Occipital lobe (tissue), 2 donors: ENCODE results near the gene HENMT1. TPM values are rescaled to one million over a fixed set of nuclear protein-coding genes. Genes with fewer than 3 reads are reported as not detected.

Experiments
- DNase-seq: peaks from one replicate; lab custom pipeline; 2025; lab: John Stamatoyannopoulos, UW
- total RNA-seq: library from RNA; depleted of rRNA; stranded (reverse); fragments of >200 nt; gene quantifications from one replicate; pipeline ENCODE4 v1.2.3, GENCODE V29; 2014

The HENMT1 gene
- total RNA-seq, 1 donor from 2014 or later = 28.1 TPM

DNA sequence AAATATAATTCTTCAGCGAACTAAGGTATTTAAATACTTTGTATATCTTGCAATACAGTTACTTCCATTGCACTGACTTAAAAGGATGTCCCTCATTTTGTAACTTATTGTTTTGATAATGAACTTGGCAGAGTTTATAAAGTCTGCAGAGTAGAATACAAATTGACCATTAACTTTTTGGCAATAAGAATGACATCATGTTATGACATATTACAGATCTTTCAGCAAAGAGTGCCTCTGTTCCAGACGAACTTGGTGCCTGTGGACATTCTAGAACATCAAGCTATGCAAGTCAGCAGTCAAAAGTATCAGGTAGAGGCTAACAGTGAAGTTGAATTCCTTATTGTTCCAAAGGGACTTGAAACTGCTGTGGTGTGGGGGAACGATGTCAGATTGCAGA, 32.9 kb downstream of the HENMT1 start:
- DNase-seq = no peak

DNA sequence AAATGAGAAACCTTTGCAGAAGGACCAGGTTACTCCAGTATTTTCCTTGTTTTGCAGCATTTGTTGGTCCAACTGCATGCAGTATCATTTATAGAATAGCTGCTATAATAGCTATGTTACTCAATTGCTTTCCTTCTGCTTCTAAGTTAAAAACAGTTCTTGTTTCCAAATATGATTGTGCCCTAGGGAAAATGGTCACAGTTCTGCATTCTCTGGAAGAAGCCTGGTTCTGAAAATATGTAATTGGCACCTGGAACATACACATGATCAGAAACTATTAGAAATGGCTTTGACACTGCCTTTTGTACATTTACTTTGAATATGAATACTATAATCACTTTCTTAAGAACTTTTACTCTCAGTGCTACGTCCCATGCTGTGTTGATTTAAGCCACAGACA, 33.6 kb downstream of the HENMT1 start:
- no peak for DNase-seq

DNA sequence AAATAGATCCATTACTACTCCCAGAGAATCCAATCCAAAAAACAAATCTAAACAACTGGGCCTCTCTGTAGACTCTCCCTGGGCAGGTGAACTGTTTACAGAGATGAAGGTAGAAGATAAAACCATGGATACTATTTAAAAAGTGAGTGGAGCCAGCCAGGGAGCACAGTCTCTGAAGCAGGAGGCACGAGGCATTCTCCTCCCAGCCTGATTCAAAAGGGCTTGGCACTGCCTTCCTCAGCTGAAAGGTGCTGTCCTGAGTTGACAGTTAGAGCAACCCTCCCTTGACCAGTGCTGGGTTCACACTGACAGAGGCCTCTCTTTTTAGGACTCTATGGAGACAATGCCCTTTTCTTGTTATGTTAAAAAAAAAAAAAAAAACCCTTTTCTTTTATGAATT, 36.8 kb downstream of the HENMT1 start:
- DNase-seq = no peak

DNA sequence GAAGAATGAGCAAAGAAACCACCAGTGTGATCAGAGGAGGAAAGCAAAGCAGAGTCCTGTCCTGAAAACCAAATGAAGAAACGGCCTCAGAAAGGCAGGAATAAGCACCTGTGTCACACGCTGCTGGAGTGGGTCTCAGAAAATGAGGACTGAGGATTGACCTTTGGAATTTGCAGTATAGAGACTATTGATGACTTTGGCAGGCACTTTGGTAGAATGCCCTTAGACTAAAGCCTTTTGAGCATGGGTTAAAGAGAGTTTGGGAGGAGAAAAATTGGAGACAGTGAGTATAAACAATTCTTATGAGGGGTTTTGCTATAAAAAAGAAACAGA, 43.2 kb downstream of the HENMT1 start:
- DNase-seq = no peak

DNA sequence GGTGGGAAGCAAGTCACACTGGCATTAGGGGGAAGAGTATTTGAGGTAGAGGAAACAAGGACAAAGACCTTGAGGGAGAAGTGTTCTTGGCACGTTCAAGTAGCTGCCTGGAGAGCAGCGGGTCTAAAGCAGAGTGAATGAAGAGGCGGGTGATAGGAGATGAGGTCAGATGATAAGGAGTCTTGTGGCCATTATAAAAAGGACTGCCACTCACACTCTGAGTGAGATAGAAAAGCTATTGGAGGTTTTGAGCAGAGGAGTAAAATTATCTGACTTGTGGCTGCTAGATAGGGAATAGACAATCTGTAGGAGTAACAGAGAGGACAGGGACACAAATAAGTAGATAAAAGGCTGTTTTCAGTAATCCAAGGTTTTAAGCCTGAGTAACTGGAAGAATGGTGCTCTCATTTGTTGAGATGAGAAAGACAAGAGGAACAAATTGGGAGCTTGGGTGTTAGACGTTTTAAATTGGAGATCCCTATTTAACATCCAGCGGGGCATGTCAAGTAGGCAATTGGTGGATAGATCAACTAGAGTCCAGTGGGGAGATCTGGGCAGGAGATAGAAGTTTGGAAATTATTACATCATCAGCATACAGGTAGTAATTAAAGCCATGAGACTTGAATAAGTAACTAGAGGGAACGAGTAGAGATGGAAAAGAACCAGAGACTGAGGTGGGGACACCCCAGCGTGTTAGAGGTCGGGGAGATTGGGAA, 43.7 kb downstream of the HENMT1 start:
- DNase-seq = no peak

DNA sequence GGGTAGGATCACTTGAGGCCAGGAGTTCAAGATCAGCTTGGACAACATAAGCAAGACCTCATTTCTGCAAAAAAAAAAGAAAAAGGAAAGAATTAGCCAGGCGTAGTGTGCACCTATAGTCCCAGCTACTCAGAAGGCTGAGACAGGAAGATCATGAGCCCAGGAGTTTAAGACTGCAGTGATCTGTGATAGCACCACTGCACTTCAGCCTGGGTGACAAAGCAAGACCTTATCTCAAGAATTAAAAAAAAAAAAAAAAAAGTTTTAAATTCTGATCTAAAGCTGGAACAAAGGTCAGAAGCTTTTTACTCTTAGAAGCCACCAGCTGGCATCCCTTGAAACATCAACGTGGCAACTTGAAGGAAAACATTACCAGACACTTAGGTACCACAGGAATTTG, 45.3 kb downstream of the HENMT1 start:
- no peak for DNase-seq

DNA sequence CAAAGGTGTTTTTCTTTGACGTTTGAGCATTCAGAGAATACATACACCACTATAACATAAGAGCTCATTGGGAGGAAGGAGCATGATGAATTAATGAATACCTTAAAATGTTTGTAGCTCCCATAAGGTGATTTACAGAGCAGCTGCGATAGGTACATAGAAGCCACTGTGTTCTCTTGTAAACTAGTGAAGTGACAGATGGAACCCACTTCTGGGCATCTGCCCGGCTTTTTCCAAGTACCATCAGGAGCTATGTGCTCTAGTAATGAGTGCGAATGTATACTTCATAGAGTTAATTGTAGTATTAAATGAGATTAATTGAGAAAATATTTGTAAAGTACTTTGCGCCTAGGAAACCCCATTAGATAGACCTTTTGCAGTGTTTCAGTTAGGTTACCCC, 48.4 kb downstream of the HENMT1 start:
- DNase-seq = no peak

DNA sequence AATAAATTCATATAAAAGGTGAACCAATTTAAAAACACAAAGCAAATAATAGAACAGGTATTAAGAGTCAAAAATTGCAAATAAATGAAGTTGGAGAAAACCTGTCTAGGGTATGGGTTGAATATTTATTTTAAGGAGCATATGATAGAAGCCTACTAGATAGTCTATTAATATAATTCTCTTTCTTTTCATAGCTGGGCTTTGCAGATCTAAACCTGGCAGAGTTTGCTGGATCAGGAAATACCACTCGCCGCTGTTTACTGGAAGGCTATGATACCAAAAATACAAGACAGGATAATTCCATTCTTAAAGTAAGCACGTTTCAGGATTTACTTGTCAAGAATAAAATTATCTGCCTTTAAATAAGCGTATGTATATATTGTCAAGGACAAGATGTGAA, 48.9 kb downstream of the HENMT1 start:
- no peak for DNase-seq

DNA sequence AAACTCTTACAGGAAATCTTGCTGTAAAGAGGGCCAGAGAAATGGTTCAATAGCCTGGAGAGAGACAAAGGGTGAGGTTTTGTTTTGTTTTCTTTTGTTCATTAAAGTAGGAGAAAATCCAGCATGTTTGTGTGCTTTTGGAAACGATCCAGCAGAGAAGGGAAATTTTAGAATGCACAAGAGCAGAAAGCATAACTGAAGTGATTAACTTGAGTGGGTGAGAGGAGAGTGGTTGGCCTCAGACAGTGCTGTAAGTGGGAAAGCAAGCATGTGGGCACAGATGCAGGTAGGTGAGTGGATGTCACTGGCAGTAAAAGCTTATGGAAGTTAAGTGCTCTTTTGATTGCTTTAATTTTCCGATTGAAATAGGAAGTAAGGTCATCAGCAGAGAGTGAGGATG, 50.8 kb downstream of the HENMT1 start:
- no peak for DNase-seq

DNA sequence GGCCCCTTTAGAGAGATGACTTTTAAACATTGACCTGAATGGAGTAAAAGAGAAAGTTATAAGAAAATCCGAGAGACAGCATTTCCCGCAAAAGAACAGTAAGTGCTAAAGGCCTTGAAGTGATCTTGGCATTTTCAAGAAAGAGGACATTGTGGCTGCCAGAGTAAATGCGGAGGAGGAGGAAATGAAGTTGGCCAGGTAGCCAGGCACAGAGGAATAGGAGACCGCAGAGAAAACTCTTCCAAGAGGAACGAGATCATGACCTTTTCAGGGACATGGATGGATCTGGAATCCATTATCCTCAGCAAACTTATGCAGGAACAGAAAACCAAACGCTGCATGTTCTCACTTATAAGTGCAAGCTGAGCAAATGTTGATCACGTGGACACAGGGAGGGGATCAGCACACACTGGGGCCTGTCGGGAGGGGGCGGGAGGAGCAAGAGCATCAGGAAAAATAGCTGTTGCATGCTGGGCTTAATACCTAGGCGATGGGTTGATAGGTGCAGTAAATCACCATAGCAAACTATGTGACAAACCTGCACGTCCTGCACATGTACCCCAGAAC, 51.3 kb downstream of the HENMT1 start:
- DNase-seq = no peak

DNA sequence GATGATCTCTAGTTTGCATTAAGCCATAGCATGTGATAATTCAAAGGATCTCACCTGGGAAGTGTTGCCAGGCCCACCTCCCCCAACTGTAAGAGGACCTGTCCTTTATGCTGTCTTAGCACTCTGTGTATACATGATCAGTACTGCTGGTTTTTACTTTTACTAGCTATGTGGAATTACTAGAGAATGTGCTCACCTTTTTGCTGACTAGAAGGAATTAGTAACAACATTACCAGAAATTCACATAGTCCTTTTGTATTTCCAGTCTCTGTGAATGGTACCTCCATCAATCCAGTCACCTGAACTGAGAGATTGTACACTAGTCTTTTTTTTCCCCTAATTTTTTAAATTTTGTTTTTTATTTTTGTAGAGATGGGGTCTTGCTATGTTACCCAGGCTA, 54.4 kb downstream of the HENMT1 start:
- no peak for DNase-seq

DNA sequence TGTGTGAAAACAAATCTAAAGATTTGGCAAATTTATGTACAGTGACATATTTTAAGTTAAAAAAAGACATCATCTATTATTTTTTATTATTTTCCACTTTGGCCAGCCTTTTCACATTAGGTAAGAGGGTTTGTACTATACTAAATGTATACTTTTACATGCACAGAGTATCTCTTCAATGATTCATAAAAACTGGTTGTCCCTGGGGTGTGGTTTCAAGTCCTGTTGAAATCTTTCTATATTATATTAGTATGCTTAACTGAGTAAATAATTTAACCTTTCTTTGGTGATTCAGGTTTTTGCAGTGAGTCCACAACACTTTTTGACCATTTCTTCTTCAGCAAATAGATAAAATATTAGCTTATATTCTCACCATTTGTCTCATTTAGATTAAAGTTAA, 55.3 kb downstream of the HENMT1 start:
- DNase-seq = no peak

DNA sequence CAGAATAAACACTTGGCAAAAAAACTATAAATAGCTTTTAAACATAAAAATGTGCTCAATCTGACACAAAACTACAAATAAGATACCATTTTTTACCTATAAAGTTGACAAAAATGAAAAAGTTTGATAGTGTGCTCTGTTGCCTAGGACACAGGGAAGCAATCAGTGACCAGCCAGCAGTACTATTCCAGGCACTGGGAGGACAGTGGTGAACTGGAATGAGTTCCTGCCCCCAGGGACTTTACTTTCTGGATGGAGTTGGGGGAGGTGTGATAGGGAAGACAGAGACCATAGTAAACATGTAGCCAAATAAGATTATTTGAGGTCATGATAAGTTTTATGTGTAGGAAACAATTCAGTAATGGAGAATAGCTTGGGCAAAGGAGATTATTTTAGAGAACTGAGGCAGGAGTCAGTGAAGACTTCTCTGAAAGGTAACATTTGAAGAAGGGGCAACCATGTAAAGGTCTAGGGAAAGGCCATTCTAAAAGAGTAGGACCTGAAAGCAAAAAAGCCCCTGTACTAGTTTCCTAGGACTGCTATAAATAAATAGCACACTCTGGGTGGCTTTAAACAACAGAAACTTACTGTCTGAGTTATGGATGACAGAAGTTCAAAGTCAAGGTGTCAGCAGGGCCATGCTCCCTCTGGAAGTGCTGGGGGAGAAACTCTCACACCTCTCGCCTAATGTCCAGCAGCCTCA, 59.0 kb downstream of the HENMT1 start:
- no peak for DNase-seq

DNA sequence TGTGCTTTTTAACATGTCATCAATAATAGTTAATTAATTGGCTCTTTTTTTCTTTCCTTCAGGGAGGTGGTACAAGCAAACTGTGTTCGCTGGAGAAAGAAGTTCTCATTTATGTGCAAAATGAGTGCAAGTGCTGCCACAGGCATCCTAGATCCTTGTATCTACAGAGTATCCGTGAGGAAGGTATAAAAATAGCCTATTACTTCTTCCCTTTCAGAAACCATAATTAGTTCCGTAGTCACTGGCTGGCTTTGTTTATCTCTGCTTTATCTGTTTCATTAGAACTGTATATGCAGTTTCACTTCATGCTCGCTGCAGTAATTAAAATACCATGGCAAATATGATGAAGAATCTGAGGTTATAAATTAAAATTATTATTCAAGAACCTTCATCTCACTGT, 60.4 kb downstream of the HENMT1 start:
- DNase-seq = no peak

DNA sequence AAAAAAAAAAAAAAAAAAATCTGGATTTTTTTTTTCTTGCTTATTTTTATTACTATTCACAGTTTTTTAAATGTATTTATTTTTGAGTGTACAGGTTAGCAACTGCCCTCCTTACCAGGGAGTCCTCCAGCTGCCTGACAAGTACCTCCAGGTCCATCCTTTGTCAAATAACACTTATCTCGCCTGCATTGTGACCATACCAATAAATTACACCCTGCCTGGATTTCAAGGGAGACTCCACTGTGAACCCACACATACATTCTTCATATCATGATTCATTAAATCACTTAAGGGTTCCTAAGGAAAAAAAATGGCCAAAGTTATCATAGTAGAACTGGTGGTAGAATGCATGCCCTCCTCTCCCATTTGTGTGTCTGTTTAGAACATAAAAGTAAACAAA, 62.6 kb downstream of the HENMT1 start:
- DNase-seq = no peak

Other genes starting within 250 kb of the HENMT1 start
- gene NBPF6, start 210.8 kb downstream of the HENMT1 start, total RNA-seq = not detected
- 61.1 TPM for gene EEIG2, start 101.0 kb downstream of the HENMT1 start, total RNA-seq
- gene PRPF38B, start 31.2 kb upstream of the HENMT1 start, total RNA-seq = 21.8 TPM
- not detected for gene FNDC7, start 51.8 kb upstream of the HENMT1 start, total RNA-seq
- 40.7 TPM for gene STXBP3, start 85.6 kb upstream of the HENMT1 start, total RNA-seq
- 1.7 TPM for gene AKNAD1, start 196.0 kb upstream of the HENMT1 start, total RNA-seq
- 41.0 TPM for gene GPSM2, start 215.9 kb upstream of the HENMT1 start, total RNA-seq